Activated naive CD4-positive, alpha-beta T cell (primary cell): Measurements from ENCODE around the gene FAM43B.
"Not testable (repeated sequence)": the region's sequence is repeated elsewhere in the genome, so short reads cannot be mapped to it uniquely, and the experiment has no call there.

Source experiments
- DNase-seq, 4 experiments: peaks; one replicate each; lab custom pipeline; 2025; lab: John Stamatoyannopoulos, UW

The FAM43B gene

GRCh38 chr1:20551945-20552727 is at the start of gene FAM43B:
TSS of gene FAM43B (plus strand) at chr1:20552573. CDS start at chr1:20552974, 401 bp downstream.
- DNase-seq = no peak

DNA sequence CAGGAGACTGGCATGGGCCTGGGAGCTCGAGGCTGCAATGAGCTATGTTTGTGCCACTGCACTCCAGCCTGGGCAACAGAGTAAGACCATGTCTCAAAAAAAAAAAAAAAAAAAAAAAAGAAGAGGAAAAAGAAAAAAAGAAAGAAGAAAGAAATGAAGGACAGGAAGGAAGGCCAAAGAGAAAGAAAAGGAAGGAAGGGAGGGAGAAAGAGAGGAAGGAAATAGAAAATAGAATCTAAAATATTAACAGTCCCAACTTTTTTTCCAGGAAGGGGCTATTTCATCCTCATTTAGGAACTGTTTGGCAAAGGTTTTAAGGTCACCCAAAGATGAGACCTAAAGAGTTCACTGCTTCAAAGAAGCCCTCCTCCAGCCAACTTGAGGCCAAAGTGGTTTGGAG is 46.9 kb upstream of the FAM43B start:
- no peak for DNase-seq

GRCh38 chr1:20507248-20507563 is 45.2 kb upstream of the FAM43B start:
- DNase-seq = no peak

- peak; percentile 73 to 89 (median 85) for DNase-seq
These were observed 44.6 kb upstream of the FAM43B start, which contains the start of gene MUL1 for GRCh38 chr1:20507564-20508410. TSS of gene MUL1 (minus strand) at chr1:20508151. CDS start at chr1:20508024, 127 bp downstream.

- DNase-seq = no peak
These were observed 44.0 kb upstream of the FAM43B start for GRCh38 chr1:20508411-20508771.

DNA sequence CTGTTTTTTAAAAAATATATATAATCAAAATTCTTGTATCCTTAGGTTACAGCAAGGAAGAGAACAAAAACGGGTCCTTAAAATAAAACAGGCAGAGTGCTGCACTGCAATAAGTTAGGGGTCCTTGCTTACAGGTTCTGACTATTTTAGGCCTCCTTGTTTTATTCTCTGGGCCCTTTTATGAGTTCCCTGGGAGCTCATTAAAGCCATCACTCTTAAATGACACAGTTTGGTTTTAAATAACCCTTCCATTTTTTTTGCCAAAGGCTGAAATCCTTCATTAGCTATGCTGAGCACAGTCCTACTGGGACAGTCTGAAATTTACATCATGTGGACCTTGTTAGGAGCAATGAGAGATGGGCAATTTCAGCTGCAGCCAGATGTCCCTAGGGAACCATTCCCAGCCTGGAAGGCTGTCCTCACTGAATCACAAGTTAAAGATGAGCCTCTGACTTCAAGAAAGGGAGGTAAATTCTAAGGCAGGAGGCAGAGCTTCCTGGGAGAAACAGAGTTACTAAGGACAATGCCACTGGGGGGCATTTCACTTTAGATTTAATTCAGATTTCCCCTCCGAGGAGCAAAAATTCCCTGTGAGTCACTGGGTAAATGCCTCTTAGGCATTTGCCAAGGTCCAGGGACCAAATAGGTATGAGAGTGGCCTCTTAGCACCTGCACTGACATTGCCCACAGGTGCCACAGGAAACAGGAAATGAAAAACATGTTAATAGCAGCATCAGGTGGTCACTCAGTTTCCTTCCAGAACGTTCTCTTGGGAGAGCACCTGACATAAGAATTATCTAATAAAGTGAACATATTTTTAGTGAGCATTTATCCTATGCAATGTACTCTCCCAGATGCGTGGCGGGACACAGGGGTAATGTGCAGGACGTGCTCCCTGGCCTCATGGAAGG is 40.6 kb upstream of the FAM43B start:
- no peak for DNase-seq

DNA sequence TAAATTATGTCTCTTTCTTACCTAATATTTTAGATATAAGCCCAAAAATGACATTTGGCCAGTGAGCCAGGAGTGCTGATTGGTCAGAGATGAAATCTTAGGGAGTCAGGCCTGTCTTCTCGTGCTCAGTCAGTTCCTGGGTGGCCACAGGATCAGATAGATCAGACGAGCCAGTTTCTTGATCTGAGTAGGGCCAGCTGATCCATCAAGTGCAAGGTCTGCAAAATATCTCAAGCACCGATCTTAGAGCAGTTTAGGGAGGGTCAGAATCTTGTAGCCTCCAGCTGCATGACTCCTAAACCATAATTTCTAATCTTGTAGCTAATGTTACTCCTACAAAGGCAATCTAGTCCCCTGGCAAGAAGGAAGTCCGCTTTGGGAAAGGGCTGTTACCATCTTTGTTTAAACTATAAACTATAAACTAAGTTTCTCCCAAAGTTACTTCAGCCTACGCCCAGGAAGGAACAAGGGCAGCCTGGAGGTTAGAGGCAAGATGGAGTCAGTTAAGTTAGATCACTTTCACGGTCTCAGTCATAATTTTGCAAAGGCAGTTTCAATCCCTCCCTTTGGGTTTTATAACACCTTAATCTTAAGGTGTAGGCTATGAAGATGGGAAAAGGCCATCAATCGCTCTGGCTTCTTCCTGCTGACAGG is 32.6 kb upstream of the FAM43B start:
- DNase-seq = not testable (repeated sequence)

- DNase-seq = peak in 3 of 4 experiments; percentile 14 to 32 (median 14)
These were observed 30.2 kb upstream of the FAM43B start for GRCh38 chr1:20521960-20522861.

DNA sequence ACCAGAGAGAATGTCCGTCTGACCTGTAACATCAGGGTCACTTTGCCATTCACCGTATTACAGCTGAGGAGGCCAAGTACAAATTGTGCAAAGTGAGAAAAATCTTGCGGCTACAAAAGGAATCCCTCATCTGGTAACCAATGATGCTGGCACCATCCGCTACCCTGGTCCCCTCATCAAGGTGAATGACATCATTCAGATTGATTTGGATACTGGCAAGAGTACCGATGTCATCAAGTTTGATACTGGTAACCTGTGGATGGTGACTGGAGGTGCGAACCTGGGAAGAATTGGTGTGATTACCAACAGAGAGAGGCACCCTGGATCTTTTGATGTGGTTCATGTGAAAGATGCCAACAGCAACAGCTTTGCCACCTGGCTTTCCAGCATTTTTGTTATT is 26.1 kb upstream of the FAM43B start:
- no peak for DNase-seq

DNA sequence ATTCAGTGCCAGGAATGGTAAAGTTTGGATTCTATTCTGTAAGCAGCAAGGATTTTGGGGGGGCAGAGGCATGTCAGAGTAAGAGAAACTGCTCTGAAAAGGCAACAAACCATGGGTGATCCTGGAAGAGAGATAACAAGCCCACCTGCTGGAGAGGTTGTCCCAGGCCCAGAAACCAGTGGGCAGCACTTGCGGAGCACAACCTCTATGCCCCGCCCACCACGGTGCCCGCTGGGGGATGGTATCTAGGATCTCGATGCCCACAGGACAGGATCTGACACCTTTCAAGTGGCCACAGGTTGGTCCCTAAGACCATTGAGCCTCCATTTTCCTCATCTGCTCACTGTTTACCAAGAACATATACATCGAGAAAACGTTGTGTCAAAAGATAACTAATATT is 24.2 kb upstream of the FAM43B start:
- DNase-seq = no peak

GRCh38 chr1:20530306-20530705 is 22.1 kb upstream of the FAM43B start:
- DNase-seq = no peak

DNA sequence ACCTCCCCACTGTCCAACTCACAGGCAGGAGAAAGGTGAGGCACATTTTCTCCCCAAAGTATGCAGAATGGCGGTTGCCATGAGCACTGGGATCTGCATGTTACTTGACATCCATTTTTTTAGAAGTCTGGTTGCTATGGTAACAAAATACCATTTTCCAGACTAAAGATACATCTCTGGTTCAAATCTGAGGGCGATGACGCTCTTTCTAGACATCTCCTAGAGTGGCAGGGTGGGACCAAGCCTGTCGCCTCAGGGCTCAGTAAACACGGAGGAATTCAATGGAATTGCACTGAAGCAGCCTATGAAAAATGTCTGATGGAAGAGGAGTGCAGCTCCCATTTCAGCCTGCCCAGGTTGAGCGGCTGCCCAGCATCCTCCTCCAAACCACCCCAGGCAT is 21.5 kb upstream of the FAM43B start:
- no peak for DNase-seq

GRCh38 chr1:20533635-20534034 is 18.7 kb upstream of the FAM43B start:
- DNase-seq = no peak

GRCh38 chr1:20534659-20535417 is 17.5 kb upstream of the FAM43B start:
- no peak for DNase-seq

DNA sequence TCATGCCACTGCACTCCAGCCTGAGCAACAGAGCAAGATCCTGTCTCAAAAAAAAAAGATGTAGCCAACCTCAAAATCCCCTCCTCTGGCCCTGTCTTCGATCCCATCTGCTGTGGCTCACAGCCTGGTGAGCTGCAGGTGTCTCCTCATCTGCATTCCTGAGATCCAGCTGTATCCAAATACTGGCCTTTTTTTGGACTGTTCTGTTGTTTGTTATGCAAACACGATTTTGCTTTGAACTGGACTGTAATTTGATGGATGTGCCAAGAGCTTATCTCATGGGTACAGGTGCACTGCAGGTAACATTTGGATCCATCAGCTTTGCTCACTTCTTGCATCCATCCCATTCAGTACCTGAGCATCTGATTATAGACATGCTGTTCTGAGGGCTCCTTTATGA is 14.1 kb upstream of the FAM43B start:
- DNase-seq = no peak

- DNase-seq = no peak
These were observed 13.4 kb upstream of the FAM43B start for GRCh38 chr1:20538760-20539551.

GRCh38 chr1:20540281-20540680 is 12.1 kb upstream of the FAM43B start:
- DNase-seq = no peak

DNA sequence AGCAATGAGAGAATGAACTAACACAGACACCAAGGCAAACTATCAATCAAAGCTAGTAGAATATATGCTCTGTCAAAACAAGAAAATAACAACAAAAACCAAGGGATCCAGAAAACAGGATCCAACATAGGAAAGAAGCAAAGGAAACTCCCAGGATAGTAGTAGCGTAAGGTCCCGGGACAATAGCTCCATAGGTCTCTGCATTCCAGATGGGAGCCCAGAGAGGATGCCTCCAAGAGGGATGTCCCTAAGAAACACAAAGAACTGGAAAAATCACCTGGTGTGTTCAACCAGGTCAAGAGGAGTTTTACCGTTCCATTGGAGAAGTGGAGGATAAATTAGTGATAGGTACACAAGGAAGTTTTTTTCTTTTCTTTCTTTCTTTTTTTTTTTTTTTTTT is 5.7 kb upstream of the FAM43B start:
- DNase-seq = no peak

GRCh38 chr1:20551161-20551560 is 1.2 kb upstream of the FAM43B start:
- no peak for DNase-seq
